ENCODE measurements around the gene WWP2.
"Not testable (repeated sequence)": the region's sequence is repeated elsewhere in the genome, so short reads cannot be mapped to it uniquely, and the experiment has no call there.

The WWP2 gene

DNA sequence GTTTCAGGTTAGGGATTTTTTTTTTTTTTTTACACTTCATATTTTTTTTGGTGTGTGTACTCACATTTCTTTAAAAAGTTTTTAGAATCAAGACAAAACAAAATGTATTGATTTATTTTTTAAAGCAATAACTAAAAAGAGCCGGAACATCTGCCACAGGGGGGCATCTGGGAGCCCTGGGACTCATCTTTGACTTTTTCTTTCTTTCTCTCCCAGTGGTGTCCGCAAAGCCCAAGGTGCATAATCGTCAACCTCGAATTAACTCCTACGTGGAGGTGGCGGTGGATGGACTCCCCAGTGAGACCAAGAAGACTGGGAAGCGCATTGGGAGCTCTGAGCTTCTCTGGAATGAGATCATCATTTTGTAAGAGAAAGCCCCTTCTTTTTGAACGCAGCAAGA, 36.3 kb downstream of the WWP2 start:
- no peak overlapping the region for H3K4me3 Mint-ChIP-seq
- H3K36me3 Mint-ChIP-seq (ENCODE audit: low read depth): peaks cover 13% of the 10 kb centered on the region
- no peaks in the 10 kb centered on the region for H3K9me3 Mint-ChIP-seq
- no peak overlapping the region for H3K27ac Mint-ChIP-seq
- H3K27me3 Mint-ChIP-seq (ENCODE audit: low read depth): no peaks in the 10 kb centered on the region
- no peaks in the 10 kb centered on the region for H3K4me1 Mint-ChIP-seq (ENCODE audit: low read depth)

DNA sequence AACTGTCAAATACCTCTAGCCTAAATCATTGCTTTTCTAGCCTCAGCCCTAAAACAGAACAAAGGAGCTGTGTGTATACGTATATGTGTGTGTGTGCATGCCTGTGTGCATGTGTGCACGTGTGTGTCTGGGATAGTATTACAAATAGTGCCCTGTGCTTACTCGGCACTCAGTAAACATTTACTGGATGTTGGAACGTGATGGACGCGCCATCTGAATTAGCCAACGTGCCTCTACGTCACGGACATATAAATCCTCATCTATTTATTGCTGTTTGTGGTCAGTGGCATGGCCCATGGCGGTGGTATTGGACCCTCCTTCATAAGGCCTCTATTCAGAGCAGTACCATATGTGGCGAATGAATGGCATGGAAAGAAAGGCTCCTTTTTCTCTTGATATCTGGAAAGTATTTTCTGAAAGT, 37.5 kb downstream of the WWP2 start:
- no peak overlapping the region for H3K27ac Mint-ChIP-seq
- H3K4me3 Mint-ChIP-seq: no peak overlapping the region
- peaks cover 13% of the 10 kb centered on the region for H3K36me3 Mint-ChIP-seq (ENCODE audit: low read depth)
- H3K9me3 Mint-ChIP-seq: no peaks in the 10 kb centered on the region
- H3K4me1 Mint-ChIP-seq (ENCODE audit: low read depth): no peaks in the 10 kb centered on the region
- H3K27me3 Mint-ChIP-seq (ENCODE audit: low read depth): no peaks in the 10 kb centered on the region

DNA sequence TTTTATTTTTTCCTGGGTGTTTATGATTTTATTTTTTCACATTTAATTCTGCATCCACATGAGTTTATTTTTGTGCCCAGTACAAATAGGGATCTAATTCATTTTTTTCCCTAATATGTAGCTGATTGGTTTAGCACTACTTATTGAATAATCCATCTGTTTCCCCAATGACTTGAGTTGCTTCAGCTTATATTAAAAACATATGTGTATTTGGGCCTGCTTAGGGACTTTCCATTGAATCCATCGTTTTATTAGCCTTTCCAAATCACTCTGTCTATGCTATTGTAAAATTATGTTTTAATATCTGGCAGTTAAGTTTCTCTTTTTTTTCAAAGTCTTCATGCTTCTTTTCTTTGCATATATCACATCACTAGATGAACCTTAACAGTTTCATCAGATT, 42.2 kb downstream of the WWP2 start:
- Mint-ChIP-seq H3K4me1 (ENCODE audit: low read depth) (no peaks in the 10 kb centered on the region), H3K9me3 (no peaks in the 10 kb centered on the region), H3K4me3 (no peak overlapping the region), H3K27me3 (ENCODE audit: low read depth) (no peaks in the 10 kb centered on the region), H3K27ac (no peak overlapping the region), H3K36me3 (ENCODE audit: low read depth) (peaks cover 9% of the 10 kb centered on the region)

DNA sequence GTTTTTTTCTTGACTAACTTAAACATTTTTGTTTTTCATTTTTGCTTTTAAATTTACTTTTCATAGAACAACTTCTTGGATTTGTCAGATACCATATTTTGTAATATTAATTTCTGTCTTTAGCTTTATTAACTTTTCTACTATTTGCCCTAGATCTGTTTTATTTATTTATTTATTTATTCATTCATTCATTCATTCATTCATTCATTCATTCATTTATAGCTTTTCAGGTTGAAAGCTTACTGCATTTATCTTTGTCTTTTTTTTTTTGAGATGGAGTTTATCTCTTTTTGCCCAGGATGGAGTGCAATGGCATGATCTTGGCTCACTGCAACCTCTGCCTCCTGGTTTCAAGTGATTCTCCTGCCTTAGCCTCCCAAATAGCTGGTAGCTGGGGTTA, 44.6 kb downstream of the WWP2 start:
- H3K4me3 Mint-ChIP-seq; H3K27me3 Mint-ChIP-seq (ENCODE audit: low read depth); H3K4me1 Mint-ChIP-seq (ENCODE audit: low read depth); H3K27ac Mint-ChIP-seq; H3K36me3 Mint-ChIP-seq (ENCODE audit: low read depth); H3K9me3 Mint-ChIP-seq: not testable (repeated sequence)

GRCh38 chr16:69812688-69813014, 50.5 kb downstream of the WWP2 start:
- no peaks in the 10 kb centered on the region for H3K4me1 Mint-ChIP-seq (ENCODE audit: low read depth)
- H3K9me3 Mint-ChIP-seq: no peaks in the 10 kb centered on the region
- H3K36me3 Mint-ChIP-seq (ENCODE audit: low read depth): peaks cover 13% of the 10 kb centered on the region
- no peak overlapping the region for H3K27ac Mint-ChIP-seq
- no peak overlapping the region for H3K4me3 Mint-ChIP-seq
- no peaks in the 10 kb centered on the region for H3K27me3 Mint-ChIP-seq (ENCODE audit: low read depth)

GRCh38 chr16:69814078-69814477, 51.9 kb downstream of the WWP2 start:
- Mint-ChIP-seq H3K4me1 (ENCODE audit: low read depth) (no peaks in the 10 kb centered on the region), H3K27me3 (ENCODE audit: low read depth) (no peaks in the 10 kb centered on the region), H3K4me3 (no peak overlapping the region), H3K9me3 (peaks cover 6% of the 10 kb centered on the region), H3K27ac (no peak overlapping the region), H3K36me3 (ENCODE audit: low read depth) (peaks cover 22% of the 10 kb centered on the region)

GRCh38 chr16:69814561-69814960, 52.4 kb downstream of the WWP2 start:
- Mint-ChIP-seq H3K27ac (no peak overlapping the region), H3K27me3 (ENCODE audit: low read depth) (no peaks in the 10 kb centered on the region), H3K4me3 (no peak overlapping the region), H3K36me3 (ENCODE audit: low read depth) (peaks cover 24% of the 10 kb centered on the region), H3K4me1 (ENCODE audit: low read depth) (no peaks in the 10 kb centered on the region), H3K9me3 (peaks cover 6% of the 10 kb centered on the region)

- not testable (repeated sequence) for H3K9me3 Mint-ChIP-seq; H3K4me1 Mint-ChIP-seq (ENCODE audit: low read depth); H3K27me3 Mint-ChIP-seq (ENCODE audit: low read depth); H3K4me3 Mint-ChIP-seq; H3K27ac Mint-ChIP-seq
- peaks cover 20% of the 10 kb centered on the region for H3K36me3 Mint-ChIP-seq (ENCODE audit: low read depth)
Measured at GRCh38 chr16:69815216-69815883, 53.2 kb downstream of the WWP2 start.

- Mint-ChIP-seq H3K4me1 (ENCODE audit: low read depth) (no peaks in the 10 kb centered on the region), H3K27ac (no peak overlapping the region), H3K36me3 (ENCODE audit: low read depth) (peaks cover 20% of the 10 kb centered on the region)
Measured at GRCh38 chr16:69816996-69817395, 54.9 kb downstream of the WWP2 start.

GRCh38 chr16:69818891-69819545, 56.9 kb downstream of the WWP2 start:
- no peak overlapping the region for H3K4me3 Mint-ChIP-seq
- H3K27me3 Mint-ChIP-seq (ENCODE audit: low read depth): no peaks in the 10 kb centered on the region
- H3K4me1 Mint-ChIP-seq (ENCODE audit: low read depth): peaks cover 2% of the 10 kb centered on the region
- H3K27ac Mint-ChIP-seq: no peak overlapping the region
- peaks cover 24% of the 10 kb centered on the region for H3K36me3 Mint-ChIP-seq (ENCODE audit: low read depth)
- H3K9me3 Mint-ChIP-seq: peaks cover 6% of the 10 kb centered on the region

More at GRCh38 chr16:69816996-69817395, 54.9 kb downstream of the WWP2 start:
- Mint-ChIP-seq H3K27me3 (ENCODE audit: low read depth) (no peaks in the 10 kb centered on the region), H3K4me3 (no peak overlapping the region), H3K9me3 (peaks cover 6% of the 10 kb centered on the region)

DNA sequence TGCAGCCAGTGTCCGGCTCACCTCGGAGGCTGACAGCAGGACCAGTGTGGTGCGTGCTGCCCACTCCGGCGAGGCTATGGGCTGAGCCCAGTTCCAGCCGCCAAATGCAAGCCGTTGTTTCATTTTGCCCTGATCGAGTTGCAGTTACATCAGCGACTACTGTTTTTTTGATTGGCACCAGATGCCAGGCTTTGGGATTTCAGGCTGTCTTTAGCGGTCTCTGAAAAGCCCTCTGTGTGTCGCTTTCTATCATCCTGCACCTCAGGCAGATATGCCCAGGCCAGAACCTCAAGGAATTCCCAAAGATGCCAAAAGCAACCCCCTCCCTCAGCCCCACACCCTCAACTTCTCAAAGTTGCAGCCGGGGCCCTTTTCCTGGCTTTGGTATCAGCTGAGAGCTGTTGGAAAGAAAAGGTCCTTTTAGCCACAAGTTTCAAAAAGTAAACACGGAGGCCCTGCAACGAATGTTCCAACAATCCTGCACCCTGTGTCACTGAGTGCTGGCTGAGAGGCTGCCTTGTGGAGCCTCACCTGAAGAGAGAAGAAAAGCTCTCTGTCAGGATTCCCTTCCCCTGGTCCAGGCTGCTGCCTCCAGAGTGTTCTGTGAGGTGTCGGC, 58.9 kb downstream of the WWP2 start:
- Mint-ChIP-seq H3K4me1 (ENCODE audit: low read depth) (peaks cover 3% of the 10 kb centered on the region), H3K36me3 (ENCODE audit: low read depth) (peaks cover 19% of the 10 kb centered on the region), H3K9me3 (peaks cover 6% of the 10 kb centered on the region), H3K27me3 (ENCODE audit: low read depth) (no peaks in the 10 kb centered on the region), H3K27ac (no peak overlapping the region), H3K4me3 (no peak overlapping the region)

GRCh38 chr16:69821844-69822173, 59.7 kb downstream of the WWP2 start:
- H3K9me3 Mint-ChIP-seq: peaks cover 6% of the 10 kb centered on the region
- peaks cover 19% of the 10 kb centered on the region for H3K36me3 Mint-ChIP-seq (ENCODE audit: low read depth)
- H3K27ac Mint-ChIP-seq: no peak overlapping the region
- H3K27me3 Mint-ChIP-seq (ENCODE audit: low read depth): no peaks in the 10 kb centered on the region
- no peak overlapping the region for H3K4me3 Mint-ChIP-seq
- peaks cover 3% of the 10 kb centered on the region for H3K4me1 Mint-ChIP-seq (ENCODE audit: low read depth)

DNA sequence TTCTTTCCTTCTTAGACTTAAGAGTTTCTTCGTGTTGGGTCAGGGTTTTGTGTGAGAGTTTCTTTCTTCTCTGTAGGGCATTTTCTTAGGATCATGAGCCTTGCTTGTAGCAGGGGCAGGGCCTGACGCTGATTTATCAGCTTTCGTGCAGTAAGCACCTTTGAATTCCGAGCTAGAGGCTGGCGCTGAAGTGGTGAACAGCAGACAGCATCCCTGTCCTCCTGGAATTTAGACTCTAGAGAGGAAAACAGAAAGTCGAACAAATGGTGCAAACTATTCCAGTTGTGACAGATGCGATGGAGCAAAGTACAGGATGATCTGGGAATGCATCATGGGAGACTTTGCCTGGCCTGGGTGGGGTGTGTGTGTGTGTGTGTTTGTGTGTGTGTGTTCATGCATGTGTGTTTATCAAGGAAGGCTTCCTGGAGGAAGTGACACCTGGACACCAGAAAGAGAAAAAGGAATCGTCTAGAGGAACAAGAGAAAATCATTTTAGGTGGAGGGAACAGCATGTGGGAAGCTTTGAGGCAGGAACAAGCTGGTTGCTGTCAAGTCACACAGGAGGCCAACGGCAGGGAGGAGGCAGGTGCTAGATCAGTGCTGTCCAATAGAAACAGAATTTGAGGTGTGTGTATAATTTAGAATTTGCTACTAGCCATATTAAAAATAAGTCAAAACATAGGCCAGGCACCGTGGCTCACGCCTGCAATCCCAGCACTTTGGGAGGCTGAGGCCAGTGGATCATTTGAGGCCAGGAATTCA, 60.2 kb downstream of the WWP2 start:
- Mint-ChIP-seq H3K27me3 (ENCODE audit: low read depth) (no peaks in the 10 kb centered on the region), H3K27ac (no peak overlapping the region), H3K36me3 (ENCODE audit: low read depth) (peaks cover 19% of the 10 kb centered on the region)

GRCh38 chr16:69823831-69824563, 61.9 kb downstream of the WWP2 start:
- peaks cover 3% of the 10 kb centered on the region for H3K4me1 Mint-ChIP-seq (ENCODE audit: low read depth)
- H3K9me3 Mint-ChIP-seq: no peaks in the 10 kb centered on the region
- no peak overlapping the region for H3K4me3 Mint-ChIP-seq
- H3K36me3 Mint-ChIP-seq (ENCODE audit: low read depth): peaks cover 13% of the 10 kb centered on the region
- H3K27ac Mint-ChIP-seq: peak overlapping the region; percentile 31
- H3K27me3 Mint-ChIP-seq (ENCODE audit: low read depth): no peaks in the 10 kb centered on the region

More for the DNA sequence above, 60.2 kb downstream of the WWP2 start:
- no peak overlapping the region for H3K4me3 Mint-ChIP-seq
- peaks cover 6% of the 10 kb centered on the region for H3K9me3 Mint-ChIP-seq
- H3K4me1 Mint-ChIP-seq (ENCODE audit: low read depth): peaks cover 3% of the 10 kb centered on the region
